Activated B cell treated with CpG ODN at 0.5 μM for 24 hours (primary cell): ENCODE results near the gene MICU1. TPM values are rescaled to one million over a fixed set of nuclear protein-coding genes. Genes with fewer than 3 reads are reported as not detected.

Experiments used
- ATAC-seq: fragments of 200-7000 bp; cut with Tn5 transposase; one replicate; pipeline ENCODE4 v1.10.0; 2021; ENCODE audit warnings: low read depth, mild to moderate bottlenecking, moderate library complexity
- CTCF ChIA-PET: fragments of 350-600 bp; sonication (Branson Sonifier 250); formaldehyde crosslinking; loops from one replicate; lab custom pipeline; 2021; ENCODE audit warnings: antibody characterized with exemption; lab: Charles Lee
- POLR2A ChIA-PET: fragments of 350-600 bp; sonication (Branson Sonifier 250); formaldehyde crosslinking; loops from one replicate; lab custom pipeline; 2021; ENCODE audit warnings: antibody characterized with exemption; lab: Charles Lee
- DNase-seq: peaks from one replicate; pipeline ENCODE4 v3.0.0; 2022
- H3K27ac Mint-ChIP-seq: one replicate; pipeline ENCODE4 v1.8.0; 2020; ENCODE audit warnings: mixed read lengths
- H3K27me3 Mint-ChIP-seq: one replicate; pipeline ENCODE4 v1.8.0; 2021; ENCODE audit warnings: mixed read lengths
- H3K36me3 Mint-ChIP-seq: one replicate; pipeline ENCODE4 v1.8.0; 2021; ENCODE audit warnings: low read depth, mixed read lengths
- H3K4me1 Mint-ChIP-seq: one replicate; pipeline ENCODE4 v1.8.0; 2021; ENCODE audit warnings: mixed read lengths
- H3K4me3 Mint-ChIP-seq: one replicate; pipeline ENCODE4 v1.8.0; 2020; ENCODE audit warnings: mild to moderate bottlenecking, mixed read lengths
- H3K9me3 Mint-ChIP-seq: one replicate; pipeline ENCODE4 v1.8.0; 2020; ENCODE audit warnings: mixed read lengths
- CTCF ChIP-seq: fragments of 200-600 bp; IDR thresholded peaks from one replicate; pipeline ENCODE4 v1.8.0; 2022; ENCODE audit warnings: antibody characterized with exemption, mild to moderate bottlenecking
- intact Hi-C: fragments of 100-400 bp; cut with micrococcal nuclease; formaldehyde crosslinking; loops from one replicate; pipeline ENCODE4 v1.15.1; 2024
- total RNA-seq: library from RNA; stranded (reverse); gene quantifications from 2 replicates; pipeline ENCODE4 v1.2.3, GENCODE V29; 2022

Gene MICU1
- total RNA-seq, 1 donor from 2014 or later = 27.4 TPM

DNA sequence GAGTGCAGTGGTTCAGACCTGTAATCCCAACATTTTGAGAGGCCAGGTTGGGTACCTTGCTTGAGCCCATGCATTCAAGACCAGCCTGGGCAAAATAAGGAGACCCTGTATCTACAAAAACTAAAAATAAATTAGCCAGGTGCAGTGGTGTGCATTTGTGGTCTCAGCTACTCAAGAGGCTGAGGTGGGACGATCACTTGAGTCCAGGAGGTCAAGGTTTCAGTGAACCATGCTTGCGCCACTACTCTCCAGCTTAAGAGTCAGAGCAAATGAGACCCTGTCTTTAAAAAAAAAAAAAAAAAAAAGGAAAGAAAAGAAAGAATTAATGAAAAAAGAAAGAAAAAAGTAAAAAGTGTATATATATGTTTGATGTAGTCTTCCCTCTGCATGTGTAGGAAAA, 24.7 kb downstream of the MICU1 start:
- no peak overlapping the region for H3K27ac Mint-ChIP-seq
- intact Hi-C loops = no loop called here
- H3K4me3 Mint-ChIP-seq = no peak overlapping the region
- H3K36me3 Mint-ChIP-seq = no peaks in the 10 kb centered on the region
- no peaks in the 10 kb centered on the region for H3K27me3 Mint-ChIP-seq
- POLR2A ChIA-PET = interaction anchor here (0.6 kb wide), 1 partner anchor 432 kb away, joined by 3 read pairs; no protein-coding TSS in a partner anchor
- CTCF ChIA-PET = no interaction called here
- TF ChIP-seq CTCF = no peak
- H3K9me3 Mint-ChIP-seq = no peaks in the 10 kb centered on the region
- peaks cover 5% of the 10 kb centered on the region for H3K4me1 Mint-ChIP-seq
- ATAC-seq (no peak), DNase-seq (no peak)

GRCh38 chr10:72598769-72599701, 26.8 kb downstream of the MICU1 start:
- Mint-ChIP-seq H3K27ac (no peak overlapping the region), H3K36me3 (peaks cover 4% of the 10 kb centered on the region), H3K27me3 (no peaks in the 10 kb centered on the region), H3K4me1 (peaks cover 10% of the 10 kb centered on the region), H3K4me3 (no peak overlapping the region), H3K9me3 (no peaks in the 10 kb centered on the region)
- ChIA-PET CTCF (no interaction called here), POLR2A (no interaction called here)
- no peak for ATAC-seq
- no peak for DNase-seq
- TF ChIP-seq CTCF = no peak
- intact Hi-C loops = no loop called here

DNA sequence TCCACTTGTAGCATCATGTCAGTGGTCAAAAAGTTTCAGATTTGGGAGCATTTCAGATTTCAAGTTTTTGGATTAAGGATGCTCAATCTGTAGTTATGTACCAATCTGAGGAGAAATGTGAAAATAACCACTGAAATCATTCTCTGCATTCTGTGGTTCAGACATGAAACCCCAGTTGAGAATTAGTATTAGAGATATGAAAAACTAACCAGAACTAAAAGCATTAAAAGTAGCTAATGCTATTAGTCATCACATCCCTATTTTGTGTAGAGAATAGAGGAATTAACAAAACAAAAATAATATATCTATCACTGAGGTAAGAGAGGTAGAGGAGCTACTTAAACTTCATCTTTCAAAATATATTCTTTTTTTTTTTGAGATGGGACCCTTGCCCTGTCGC, 28.0 kb downstream of the MICU1 start:
- no peak for TF ChIP-seq CTCF
- ChIA-PET POLR2A (no interaction called here), CTCF (interaction anchor here (0.7 kb wide), 1 partner anchor 14 kb away, joined by 4 read pairs; no protein-coding TSS in a partner anchor)
- Mint-ChIP-seq H3K4me3 (no peak overlapping the region), H3K9me3 (no peaks in the 10 kb centered on the region), H3K27ac (no peak overlapping the region), H3K4me1 (peaks cover 16% of the 10 kb centered on the region), H3K27me3 (no peaks in the 10 kb centered on the region), H3K36me3 (peaks cover 7% of the 10 kb centered on the region)
- ATAC-seq (no peak), DNase-seq (no peak)
- intact Hi-C loops = no loop called here

- Mint-ChIP-seq H3K4me1 (peaks cover 28% of the 10 kb centered on the region), H3K27ac (no peak overlapping the region), H3K36me3 (peaks cover 11% of the 10 kb centered on the region), H3K9me3 (peaks cover 2% of the 10 kb centered on the region), H3K4me3 (no peak overlapping the region), H3K27me3 (no peaks in the 10 kb centered on the region)
- intact Hi-C loops = no loop called here
- DNase-seq (no peak), ATAC-seq (no peak)
- ChIA-PET CTCF (no interaction called here), POLR2A (interaction anchor here (0.5 to 0.8 kb wide), 2 partner anchors 11 to 17 kb away, joined by 3 read pairs; no protein-coding TSS in a partner anchor)
- TF ChIP-seq CTCF = no peak
Measured at GRCh38 chr10:72595436-72595835, 30.4 kb downstream of the MICU1 start.

- intact Hi-C loops = no loop called here
- DNase-seq (no peak), ATAC-seq (no peak)
- peaks cover 27% of the 10 kb centered on the region for H3K4me1 Mint-ChIP-seq
- peaks cover 11% of the 10 kb centered on the region for H3K36me3 Mint-ChIP-seq
- TF ChIP-seq CTCF = no peak
- no peak overlapping the region for H3K4me3 Mint-ChIP-seq
- POLR2A ChIA-PET = no interaction called here
- no peak overlapping the region for H3K27ac Mint-ChIP-seq
- CTCF ChIA-PET = no interaction called here
- peaks cover 2% of the 10 kb centered on the region for H3K9me3 Mint-ChIP-seq
- no peaks in the 10 kb centered on the region for H3K27me3 Mint-ChIP-seq
Measured at GRCh38 chr10:72593963-72594362, 31.9 kb downstream of the MICU1 start.
